Measurements from ENCODE around the gene ATP2B1.
"Not testable (repeated sequence)": the region's sequence is repeated elsewhere in the genome, so short reads cannot be mapped to it uniquely, and the experiment has no call there.

ATP2B1 gene

GRCh38 chr12:89717759-89718523, 9.3 kb upstream of the ATP2B1 start:
- DNase-seq (ENCODE audit: low read depth in 2 of 2) = no peak

DNA sequence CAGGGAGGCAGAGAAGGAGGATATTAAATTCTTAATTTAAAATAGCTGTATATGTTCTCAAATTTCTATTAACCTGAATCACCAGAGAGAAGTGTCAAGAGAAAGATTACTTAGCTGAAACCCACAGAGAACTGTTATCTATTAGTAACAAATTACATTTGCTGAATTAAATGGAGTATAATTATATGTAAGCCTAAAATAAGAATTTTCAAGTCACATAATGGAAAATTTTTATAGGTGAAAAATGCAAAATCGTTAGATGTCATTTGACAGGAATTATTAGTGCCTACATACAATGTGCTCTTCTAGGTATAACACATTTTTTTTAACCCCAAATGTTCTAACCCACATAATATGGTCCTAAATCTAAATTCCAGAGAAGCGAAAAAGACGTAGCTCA, 4.1 kb upstream of the ATP2B1 start:
- no peak for DNase-seq (ENCODE audit: low read depth in 2 of 2)

DNA sequence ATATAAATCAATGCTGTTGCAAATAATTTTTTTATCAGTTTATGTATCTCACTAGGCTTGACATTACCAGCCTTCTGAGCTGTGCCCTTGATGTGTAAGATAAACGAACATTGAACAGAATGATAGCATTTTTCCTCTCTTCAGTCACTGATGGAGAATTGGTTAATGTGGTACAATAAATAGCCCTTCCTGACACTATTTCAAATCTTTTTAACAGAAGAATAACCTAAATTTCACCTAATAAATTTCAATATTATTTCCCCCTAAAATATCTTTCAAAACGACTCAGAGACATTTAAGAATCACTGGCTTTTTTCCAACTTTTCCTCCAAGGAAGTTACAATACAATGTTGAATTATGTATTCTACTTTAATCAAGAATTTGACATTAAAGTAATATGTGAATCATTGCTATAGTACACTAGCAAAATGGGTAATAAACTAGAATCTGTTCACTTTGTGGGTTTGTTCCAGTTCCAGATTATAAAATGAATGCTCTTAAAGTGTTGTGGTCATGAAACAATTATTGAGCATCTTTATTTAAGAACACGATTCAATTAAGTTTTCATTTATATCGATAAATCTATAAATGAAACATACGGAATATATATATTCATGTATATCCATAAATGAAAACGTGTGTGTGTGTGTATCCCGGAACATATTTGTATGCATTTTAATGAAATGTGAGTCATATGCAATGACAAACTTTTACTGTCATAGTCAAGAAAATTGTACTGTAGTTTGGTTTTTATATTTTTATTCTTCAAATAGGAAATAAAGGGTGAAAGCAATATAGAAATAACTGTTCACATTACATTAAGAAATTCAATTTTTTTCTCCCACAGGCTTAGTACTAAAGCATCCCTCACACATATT, 2.5 kb upstream of the ATP2B1 start:
- no peak for DNase-seq (ENCODE audit: low read depth in 2 of 2)

DNA sequence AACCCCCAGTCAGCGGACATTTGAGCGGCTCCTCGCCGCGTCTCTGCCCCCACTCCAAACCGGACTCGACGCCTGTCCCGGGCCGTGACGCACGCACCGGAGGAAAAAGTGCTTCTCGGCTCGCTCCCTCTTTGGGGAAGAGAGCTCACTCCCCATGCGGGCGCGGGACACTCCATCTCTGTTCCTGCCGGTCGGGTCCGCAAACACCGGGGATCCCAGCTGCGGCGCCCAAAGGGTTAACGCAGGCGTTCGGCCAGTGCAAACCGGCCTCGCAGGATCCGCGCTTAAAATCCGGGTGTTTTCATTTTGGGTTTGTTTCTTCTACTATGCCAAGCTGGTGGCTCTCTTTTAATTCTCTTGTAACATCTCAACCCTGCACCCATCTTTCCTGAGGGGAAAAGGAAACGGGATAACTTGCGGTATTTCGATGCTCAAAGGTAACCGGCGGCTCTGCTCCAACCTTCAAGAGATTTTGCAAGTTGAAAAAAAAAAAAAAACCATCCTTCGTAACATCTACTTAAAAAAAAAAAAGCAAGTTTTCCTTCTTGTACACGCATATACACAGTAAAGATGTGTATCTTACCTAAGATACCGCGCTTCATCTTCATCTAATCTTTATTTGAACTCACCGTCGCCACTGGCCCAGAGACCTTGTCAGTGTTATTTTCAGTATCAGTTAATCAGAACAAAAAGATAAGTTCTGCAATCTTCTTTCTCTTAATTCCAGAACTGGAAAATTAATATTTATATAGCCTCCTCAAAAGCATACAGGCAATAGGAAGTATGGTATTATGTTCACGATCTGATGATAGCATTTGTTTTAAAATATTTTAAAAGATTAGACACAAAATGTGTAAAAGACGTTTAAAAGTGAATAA, 1.6 kb upstream of the ATP2B1 start:
- peak in 1 of 2 donors; percentile 21 for DNase-seq (ENCODE audit: low read depth in 2 of 2)

- DNase-seq (ENCODE audit: low read depth in 2 of 2) = peak; percentile 96 to 99
Observed at GRCh38 chr12:89709157-89709994, 738 bp upstream of the ATP2B1 start.

DNA sequence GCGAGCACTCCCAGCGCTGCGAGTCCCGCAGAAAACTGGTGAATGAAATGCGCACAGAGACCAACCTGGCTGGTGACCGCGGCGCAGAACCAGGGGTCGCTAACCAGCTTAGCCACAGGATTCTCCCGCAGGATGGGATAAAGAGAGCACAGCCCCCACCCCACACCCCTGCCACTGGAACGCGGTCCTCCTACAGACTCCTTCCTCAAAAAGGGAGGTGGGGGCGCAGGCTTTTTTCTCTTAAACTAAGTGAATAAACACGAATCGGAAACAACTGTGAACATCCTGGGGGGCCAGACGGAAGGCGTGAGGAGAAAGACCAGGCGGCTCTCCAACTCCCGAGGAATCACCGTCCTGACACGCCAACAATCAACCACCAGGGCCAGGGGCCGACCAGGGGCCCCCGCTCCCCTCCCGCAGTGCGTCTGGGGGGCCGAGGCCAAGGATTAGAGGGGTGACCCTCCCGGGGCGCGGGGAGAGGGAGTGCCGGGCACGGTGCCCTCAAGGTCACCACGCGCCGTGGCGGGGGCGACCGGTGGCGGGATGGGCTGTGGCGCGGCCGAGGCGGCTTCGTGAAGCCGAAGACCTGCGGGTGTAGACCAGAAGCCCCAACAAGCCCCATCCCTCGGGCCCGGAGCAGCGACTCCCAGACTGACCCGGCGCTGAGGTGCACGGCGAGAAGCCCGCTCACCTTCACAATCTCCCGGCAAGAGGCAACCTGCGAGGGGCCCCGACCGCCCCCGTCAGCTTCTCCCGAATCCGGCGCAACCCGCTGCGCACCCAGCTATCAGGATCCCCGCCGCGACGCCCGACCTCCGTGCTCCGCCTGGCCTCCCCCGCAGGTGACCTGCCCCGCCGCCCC, 704 bp downstream of the ATP2B1 start:
- DNase-seq (ENCODE audit: low read depth in 2 of 2) = peak; percentile 28

DNA sequence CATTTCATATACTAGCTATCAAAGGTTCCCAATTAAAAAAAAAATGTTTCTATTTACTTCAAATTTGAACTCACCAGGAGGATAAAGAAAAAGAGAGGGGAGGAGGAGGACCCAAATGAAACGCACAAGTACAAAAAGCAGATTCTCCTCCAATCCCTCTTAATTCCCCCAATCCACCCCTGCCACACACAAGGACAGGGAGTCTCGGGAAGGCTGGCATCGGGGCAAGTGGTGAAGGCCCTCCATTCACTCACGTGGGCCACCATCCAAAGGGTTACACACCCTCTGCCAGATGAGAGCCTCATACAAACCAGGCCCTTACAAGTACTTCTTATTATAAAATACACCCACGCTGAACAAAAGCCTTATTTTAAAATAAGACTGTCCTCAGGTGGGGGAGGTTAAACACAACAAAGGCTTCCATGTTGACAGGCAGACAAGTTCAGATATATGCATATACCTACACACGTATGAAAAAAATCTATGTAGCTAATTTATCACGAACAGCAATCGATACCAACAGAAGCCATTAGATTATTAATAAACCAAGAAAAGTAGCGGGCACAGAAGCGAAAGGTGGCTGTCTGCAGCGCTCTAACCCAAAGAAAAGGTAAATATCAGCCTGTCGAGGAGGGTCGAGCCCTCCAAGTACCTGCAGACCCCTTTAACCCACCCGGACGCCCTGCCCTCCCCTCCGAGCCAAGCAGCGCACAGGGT, 1.5 kb downstream of the ATP2B1 start:
- no peak for DNase-seq (ENCODE audit: low read depth in 2 of 2)

GRCh38 chr12:89706551-89706950, 2.1 kb downstream of the ATP2B1 start:
- DNase-seq (ENCODE audit: low read depth in 2 of 2) = no peak

DNA sequence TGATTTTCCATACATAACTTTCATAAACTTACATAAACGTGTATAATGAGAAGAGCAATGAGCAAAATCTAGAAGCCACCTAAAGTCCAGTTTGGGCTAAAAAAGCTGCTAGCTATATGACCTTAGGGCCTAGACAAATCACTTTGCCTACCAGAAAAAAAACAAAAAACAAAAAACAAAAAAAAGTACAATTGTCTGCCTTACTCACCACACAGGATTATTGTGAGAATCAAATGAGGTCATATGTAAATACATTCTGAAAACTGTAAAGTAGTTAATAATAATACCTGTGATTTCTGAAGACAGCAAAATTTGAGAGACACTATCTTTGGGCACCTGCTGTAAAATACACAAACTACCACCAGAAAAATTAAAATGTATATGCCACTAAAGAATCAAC, 4.2 kb downstream of the ATP2B1 start:
- DNase-seq (ENCODE audit: low read depth in 2 of 2) = no peak

DNA sequence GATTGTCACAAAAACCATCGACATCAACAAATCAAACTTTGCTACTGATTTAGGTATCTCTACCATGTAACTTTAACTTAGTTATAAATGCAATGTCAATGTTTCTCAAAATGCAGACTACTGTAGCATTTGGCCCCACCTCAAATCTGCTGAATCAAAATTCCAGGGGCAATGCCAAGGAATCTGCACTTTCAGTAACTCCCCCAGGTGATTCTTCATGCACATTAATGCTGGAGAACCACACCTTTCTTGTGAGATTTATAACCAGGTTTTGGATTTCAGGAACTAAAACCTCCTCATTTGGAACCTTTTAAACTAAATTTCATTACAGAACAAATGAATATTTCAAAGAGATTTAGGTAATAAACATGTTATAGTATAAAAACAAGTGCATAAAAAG, 4.9 kb downstream of the ATP2B1 start:
- no peak for DNase-seq (ENCODE audit: low read depth in 2 of 2)

DNA sequence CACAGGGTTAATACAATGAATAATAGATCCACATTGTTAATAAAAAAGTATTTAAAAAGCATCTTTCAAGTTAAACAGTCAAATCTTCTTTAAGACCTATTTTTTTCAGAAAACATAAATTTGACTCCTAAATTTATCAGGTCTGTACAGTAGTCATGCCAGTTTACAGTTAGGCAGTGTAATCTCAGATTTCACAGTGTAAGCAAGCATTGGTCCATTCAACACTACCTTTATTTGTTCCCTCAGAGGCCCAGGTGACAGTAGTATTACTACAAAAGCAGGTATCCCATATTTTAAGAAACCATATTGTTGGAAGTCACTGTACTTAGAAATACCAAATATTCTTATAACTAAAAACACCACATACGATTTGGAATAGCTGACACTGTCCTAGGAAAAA, 6.1 kb downstream of the ATP2B1 start:
- DNase-seq (ENCODE audit: low read depth in 2 of 2) = no peak

- DNase-seq (ENCODE audit: low read depth in 2 of 2) = no peak
Observed at GRCh38 chr12:89701606-89702206, 6.9 kb downstream of the ATP2B1 start.

- no peak for DNase-seq (ENCODE audit: low read depth in 2 of 2)
Observed at GRCh38 chr12:89700191-89700810, 8.3 kb downstream of the ATP2B1 start.

- no peak for DNase-seq (ENCODE audit: low read depth in 2 of 2)
Observed at GRCh38 chr12:89698607-89699006, 10.0 kb downstream of the ATP2B1 start.

- not testable (repeated sequence) for DNase-seq (ENCODE audit: low read depth in 2 of 2)
Observed at GRCh38 chr12:89697728-89698127, 10.9 kb downstream of the ATP2B1 start.

- no peak for DNase-seq (ENCODE audit: low read depth in 2 of 2)
Observed at GRCh38 chr12:89697296-89697695, 11.3 kb downstream of the ATP2B1 start.

- no peak for DNase-seq (ENCODE audit: low read depth in 2 of 2)
Observed at GRCh38 chr12:89695830-89696229, 12.8 kb downstream of the ATP2B1 start.

GRCh38 chr12:89695100-89695499, 13.5 kb downstream of the ATP2B1 start:
- no peak for DNase-seq (ENCODE audit: low read depth in 2 of 2)

DNA sequence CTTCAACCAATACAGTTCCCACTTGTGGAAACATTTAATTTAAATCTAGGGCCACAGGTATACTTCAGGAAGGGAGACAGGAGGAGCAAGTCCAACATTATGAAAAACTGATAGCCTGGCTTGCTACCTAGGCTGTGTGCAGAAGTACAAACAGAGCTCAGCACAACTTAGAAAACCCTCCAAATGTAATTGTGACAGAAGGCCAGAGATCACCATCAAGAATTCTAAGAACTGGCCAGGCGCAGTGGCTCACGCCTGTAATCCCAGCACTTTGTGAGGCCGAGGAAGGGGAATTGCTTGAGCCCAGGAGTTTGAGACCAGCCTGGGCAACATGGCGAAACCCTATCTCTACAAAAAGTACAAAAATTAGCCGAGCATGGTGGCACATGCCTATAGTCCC, 14.1 kb downstream of the ATP2B1 start:
- DNase-seq (ENCODE audit: low read depth in 2 of 2) = no peak
